GM03348 (cell line): ENCODE data around the gene IFI27.
A peak's percentile ranks its signal among the peaks of the same experiment; 100 is the strongest.

Source experiments
- DNase-seq: peaks from one replicate; pipeline ENCODE4 v3.0.0; 2012; ENCODE audit warnings: low spot score

The IFI27 gene

DNA sequence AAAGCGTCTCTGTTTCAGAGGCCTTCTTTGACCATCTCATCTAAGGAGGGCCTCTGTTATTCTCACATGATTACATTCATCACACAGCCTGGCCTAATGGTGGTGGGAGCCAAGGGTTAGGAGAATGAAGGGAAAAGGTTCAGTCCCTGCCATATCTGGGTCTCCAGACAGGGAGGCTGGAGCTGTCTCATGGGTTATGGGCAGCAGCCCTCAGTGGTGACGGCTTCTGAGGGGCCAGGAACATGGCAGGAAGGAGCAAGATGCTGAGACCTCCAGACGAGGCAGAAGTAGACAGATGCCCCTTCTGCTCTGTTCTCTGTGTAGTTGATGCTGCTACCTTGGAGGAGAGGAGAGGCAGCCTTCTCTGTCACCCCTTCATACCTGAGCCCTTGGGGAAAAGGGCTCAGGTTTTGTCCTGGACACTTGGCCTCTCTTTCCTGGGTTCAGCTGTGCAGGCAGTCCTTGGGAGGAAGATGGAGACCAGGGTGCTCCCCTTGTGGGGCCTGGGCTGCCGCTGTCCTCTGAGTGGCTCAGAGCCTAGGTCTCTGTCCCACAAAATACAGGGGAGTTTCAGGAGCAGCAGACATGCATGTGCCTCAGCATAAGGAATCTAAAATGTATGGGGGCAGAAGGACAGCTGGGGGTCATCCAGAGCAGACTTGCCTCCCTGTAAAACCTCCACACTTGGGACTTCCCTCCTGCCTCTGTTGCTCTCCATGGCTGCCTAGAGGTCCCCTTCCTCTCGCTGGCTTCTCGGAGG, 15.3 kb downstream of the IFI27 start:
- no peak for DNase-seq

DNA sequence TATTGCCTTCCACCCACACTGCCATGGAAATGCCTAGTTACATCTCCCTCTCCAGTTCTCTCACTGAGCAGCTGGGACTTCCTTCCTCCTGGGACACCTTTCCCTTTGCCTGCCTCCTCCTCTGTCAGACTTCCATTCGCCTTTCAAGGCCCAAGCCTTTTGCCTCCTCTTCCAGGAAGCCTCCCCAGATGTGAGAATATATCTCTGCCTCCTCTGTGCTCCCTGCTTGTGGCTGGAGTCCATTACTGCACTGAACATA, 15.8 kb downstream of the IFI27 start:
- DNase-seq: no peak

DNA sequence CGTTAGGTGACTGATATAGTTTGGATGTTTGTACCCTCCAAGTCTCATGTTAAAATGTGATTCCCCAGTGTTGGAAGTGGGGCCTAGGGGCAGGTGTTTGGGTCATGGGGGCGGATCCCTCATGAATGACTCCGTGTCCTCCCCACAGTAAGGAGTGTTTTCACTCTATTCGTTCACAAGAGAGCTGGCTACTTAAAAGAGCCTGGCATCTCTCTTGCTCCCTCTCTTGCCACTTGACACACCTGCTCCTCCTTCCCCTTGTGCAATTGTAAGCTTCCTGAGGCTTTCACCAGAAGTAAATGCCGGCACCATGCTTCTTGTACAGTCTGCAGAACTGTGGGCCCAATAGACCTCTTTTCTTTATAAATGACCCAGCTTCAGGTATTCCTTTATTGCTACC, 16.3 kb downstream of the IFI27 start:
- DNase-seq: no peak

DNA sequence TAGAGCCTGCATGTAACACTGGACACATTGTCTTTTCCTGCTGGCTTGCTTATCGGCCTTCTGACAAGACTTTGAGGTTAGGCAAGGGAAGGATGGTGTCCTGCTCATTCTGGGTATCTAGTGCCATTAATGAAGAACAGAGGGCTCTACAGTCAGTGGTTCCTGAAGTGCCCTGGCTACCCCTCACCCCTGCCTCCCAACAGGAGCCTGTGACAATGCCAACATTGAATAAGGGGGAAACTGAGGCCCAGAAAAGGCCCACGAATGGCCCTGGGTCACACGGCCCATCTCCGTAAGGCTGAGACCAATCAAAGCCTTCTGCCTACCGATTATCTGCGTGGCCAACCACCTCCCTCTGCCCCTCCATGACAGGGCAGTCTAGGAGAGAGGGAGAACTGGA, 16.8 kb downstream of the IFI27 start:
- DNase-seq: no peak

DNA sequence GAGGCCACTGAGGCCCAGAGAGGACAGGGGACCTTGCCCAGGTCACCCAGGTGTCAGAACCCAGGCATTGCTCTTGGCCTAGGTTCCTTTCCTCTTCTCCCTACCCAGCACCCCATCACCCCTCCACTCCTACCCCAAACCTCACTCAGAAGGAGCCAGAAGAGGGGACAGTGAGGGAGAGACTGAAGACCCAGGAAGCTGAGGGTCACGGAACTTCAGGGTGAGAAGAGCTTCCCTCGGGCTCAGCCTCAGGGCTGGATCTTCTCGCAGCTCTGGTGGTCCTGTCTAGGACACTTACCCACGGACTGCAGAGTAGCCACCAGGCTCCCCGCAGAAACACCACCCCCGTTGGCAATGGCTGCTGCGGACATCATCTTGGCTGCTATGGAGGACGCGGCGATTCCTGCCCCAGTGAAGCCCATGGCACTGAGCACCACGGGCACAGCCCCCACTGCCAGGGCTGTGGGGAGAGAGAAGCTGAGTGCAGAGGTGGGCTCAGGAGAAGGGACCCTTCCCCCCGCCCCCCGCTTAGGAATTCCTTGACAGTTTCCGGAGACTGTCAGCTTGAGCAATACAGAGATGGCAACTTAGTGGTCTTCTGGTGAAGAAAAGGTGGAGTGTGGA, 17.8 kb downstream of the IFI27 start:
- no peak for DNase-seq

DNA sequence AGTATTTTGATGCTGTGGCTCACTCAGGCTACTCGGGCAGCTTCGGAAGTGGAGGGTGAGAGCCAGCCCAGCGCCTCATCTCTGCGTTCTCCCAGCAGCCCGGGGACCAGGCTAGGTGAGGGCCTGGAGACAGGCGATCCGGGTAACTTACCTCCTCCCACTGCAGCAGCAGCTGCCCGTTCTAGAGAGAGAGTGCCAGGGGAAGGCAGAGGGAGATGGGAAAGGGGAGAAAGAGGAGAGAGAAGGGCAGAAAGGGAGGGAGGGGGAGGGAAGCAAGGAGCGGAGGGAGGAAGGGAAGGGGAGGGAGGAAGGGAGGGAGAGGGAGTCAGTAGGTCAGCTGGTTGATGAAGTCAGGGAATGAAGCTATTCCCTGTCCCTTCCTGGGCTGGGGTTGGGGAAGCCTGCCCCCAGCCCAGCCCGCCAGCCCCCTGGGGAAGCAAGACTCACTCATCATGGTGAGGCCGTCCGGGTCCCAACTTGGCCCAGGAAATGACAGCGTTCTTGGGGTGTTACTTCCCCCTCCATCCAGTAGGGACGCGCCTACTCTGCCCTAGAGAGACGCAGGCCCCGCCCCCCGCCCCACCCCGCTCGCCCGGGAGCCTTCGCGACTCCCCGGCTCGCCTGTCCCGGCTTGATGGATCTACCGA, 18.7 kb downstream of the IFI27 start, which contains the start of gene IFI27L2:
TSS of gene IFI27L2 (minus strand) at position 494 of the 647 bp plus-strand sequence. CDS start at position 454, 40 bp downstream.
- DNase-seq: peak; percentile 96

DNA sequence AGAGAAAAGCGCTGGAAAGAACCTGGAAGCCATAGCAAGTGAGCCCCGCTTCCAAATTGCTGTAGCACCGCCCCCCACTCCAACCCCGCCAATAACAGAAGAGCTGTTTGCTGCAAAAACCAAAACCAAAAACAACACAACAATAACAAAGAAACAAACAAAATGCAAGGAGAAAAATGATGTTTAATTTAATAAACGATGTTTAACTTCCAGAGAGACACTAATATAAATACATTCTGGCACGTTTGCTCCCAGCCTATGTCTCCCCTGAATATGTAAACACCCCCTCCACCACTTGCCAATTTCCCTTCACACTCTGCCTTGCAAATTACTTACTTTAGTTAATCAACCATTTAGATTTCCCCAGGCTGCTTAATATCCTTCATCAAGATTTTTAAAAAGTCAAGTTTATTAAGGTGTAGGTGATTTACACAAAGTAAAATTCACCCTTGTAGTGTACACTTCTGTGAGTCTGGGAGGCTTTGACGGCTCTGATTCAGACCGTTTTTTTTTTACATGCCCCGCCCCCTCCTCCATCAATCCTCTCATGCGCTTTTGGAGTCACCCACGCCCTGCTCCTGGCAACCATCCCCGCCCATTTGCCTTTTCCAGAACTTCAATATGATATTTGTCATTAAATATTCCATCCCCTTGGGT, 19.4 kb downstream of the IFI27 start:
- peak; percentile 68 for DNase-seq

DNA sequence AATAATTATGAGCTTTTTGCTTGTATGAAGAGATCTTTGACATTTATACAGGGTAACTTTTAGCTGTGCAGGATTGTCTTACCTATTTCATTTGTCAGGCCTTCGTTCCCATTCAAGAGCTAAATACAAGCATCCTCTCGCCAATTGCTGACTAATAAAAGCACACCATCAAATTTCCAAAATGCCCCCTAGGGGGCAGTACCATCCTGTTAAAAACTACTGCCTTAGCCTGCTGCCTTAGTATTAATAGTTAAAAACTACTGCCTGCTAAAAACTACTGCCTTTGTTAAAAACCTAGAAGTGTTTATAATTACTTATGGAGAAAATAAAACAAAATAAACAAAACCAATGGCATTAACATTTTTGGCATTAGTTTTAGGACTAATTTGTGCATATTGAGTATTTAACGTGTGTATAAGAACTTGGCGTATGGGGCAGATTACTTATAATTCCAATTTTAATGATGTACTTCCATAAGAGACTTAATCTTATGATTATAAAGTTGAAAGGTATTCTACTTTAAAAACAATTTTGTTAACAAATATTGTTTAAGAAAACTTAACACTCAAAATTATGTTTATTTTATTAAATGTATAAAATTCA, 21.9 kb downstream of the IFI27 start:
- peak; percentile 61 for DNase-seq

DNA sequence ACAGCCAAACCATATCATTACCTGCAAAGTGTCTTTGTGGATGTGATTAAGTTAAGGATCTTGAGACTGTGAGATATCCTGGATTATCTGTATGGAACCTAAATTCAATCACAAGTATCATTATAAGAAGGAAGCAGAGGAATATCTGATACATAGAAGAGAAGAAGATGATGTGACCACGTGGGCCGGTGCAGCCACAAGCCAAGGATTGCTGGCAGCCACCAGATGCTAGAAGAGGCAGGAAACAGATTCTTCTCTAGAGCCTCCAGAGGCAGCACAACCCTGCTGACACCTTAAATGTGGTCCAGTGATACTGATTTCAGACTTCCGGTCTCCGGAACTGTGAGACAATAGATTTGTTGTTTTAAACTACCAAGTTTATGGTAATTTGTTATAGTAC, 24.9 kb downstream of the IFI27 start:
- DNase-seq: no peak

DNA sequence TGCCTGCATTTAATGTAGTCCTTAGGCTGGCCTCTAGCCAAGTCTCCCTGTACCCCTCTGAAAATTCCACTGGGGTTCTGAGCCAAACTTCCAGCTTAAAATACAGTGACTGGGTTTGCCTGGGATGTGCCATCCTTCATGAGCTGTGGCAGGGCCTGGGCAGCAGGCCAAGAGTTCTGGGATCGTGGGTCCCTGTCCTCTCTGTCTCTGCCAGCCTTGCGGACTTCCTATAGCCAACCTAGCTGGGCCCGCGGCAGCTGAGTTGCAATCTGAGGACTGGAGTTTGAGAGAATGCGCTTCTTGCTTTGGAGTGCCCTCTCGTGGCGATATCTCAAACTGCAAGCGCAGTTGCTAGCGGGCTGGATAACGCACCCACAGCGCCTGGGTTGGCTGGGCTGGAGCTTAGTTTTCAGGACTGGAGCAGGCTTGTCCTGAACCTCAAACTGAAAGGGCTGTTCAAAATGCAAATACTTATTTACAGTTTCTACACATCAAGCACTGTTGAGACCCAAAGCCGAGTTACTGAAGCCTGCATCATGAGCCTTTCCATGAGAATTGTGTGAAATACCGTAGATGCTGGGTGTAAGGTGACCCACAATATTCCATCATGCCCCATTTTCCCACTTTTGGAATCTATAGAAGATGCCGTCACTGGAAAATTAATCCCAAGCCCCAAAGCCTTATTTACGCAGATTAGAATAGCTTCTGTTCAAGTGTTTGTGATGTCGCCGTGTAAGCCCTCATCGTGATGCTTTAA, 26.2 kb downstream of the IFI27 start:
- peak; percentile 81 for DNase-seq

DNA sequence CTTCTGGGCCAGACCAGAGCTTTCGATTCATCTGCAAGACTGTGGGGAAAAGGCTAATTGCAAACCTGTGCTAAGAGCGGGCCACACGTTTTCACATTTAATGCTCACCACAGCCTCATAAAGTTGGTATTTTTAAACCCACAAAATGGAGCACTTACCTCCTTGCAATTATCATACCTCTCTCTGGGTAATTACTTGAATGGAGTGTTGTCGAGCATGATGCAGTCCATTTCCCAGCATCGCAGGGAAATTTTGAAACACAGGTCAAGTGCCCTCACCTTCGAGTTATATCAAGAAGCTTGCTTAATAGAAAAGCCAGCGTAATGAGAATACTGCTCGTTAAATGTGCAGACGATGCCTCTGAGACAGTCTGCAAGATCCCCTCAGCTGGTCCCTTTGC, 27.7 kb downstream of the IFI27 start:
- no peak for DNase-seq

DNA sequence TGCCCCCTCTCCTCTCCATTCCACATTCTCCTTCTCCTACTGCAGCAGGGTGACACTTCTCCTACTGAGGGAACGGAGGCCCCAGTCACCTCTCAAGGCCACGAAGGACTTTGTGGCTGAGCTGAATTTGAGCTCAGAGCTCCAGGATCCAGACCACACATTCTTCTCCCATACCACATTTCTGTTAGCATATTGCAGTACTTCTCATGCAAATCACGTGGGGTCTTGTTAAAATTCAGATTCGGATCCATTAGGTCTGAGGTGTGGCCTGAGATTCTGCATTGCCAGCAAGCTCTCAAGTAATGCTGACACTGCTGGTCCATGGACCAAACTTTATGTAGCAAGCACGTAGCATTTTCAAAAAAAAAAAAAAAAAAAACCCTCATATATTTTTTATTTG, 28.5 kb downstream of the IFI27 start:
- DNase-seq: no peak

DNA sequence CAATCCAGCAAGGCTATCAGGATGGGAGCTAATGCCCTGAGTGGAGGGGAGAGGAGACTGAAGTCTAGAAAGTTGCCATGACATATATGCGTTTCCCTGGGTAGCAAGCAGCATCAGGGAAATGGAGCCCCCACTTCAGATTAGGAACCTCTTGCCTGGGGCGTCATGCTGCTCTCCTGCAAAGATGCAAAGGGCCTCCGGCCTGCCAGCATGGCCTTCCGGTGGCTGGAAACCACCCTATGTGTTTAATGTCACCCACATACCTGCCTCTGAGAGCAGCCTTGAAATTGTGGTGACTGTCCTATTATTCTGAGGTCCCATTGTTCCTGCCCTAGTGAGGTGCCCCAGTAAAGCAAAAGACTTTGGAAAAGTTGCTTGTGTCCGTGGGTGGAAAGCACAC, 28.9 kb downstream of the IFI27 start:
- DNase-seq: no peak

DNA sequence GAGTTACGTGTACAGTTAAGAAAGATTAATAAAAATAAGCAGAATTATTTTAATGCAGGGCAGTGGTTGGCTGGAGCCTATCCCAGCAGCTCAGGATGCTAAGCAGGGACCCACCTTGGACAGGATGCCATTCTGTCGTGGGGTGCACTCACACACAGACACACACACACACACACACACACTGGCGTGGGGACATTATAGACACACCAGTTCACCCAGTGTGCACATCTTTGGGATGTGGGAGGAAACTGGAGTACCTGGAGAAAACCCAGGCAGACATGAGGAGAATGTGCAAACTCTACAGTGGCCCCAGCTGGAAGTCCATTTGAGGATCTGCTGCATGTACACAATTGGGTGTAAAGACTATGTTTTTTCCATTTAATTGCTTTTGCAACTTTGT, 31.7 kb downstream of the IFI27 start:
- no peak for DNase-seq

DNA sequence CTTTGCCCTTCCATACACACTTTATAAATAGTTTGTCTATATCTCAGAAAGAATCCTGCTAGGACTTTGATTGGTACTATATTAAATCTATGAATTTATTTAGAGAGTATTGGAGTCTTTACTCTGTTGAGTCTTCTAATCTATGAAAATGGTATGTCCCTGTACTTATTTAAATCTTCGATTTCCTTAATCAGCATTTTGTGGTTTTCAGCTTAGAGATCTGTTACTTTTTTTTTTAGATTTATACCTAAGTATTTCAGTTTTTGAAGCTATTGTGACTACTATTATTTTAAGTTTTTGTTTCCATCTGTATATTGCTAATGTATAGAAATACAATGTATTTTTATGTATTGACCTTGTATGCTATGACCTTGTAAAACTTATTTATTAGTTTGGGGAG, 32.3 kb downstream of the IFI27 start:
- DNase-seq: no peak

DNA sequence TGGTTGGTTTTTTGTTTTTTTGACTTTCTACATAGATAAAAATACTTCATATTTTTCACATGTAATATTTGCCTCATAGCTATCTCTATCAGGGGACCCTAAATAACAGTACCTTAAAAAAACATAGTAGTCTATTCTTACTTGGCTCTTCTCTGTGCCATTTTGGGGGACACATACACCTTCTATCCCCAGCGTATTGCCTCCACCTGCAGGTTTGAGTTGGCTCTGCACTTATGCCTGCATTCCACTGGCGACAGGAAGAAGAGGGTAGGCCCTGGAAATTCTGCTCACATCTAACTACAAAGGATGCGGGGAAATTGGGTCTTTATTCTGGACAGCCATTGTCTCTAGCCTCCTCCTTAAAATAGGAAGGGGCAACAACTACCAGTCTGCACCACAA, 32.7 kb downstream of the IFI27 start:
- no peak for DNase-seq

DNA sequence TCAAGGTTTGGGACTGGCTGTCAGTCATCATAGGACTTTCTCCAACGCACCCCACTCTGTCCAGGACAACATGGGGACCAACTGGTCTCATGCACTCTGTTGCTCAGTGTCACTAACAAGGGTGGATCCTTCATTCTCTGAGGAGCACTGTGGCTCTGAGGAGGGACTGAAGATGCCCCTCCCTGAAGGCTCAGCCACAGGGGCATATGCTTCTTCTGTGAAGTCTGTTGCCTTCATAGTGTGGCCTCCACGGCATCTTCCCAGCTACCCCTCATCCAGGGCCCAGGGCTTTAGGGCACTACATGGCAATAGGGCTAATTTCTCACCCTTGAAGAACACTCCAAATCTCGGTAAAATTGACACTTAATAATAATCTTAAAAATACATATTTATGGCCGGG, 33.2 kb downstream of the IFI27 start:
- DNase-seq: no peak

DNA sequence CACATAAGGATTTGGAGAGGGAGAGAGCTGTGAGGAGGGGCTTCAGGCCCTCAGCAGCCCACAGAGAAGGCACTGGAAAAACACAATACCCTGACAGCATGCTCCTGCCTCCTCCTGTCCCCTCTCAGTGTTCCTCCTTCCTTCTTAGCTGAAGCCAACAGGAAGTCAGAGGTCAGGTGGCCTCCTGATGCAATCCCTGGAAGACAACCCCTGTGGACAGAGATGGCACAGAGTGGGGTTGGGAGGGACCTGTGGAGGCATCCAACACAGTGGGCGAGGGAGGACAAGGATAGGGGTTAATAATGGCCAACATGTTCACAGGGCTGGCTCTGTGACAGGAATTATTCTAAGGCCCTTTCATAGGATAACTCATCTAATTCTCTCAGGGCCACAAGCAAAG, 34.2 kb downstream of the IFI27 start:
- no peak for DNase-seq

DNA sequence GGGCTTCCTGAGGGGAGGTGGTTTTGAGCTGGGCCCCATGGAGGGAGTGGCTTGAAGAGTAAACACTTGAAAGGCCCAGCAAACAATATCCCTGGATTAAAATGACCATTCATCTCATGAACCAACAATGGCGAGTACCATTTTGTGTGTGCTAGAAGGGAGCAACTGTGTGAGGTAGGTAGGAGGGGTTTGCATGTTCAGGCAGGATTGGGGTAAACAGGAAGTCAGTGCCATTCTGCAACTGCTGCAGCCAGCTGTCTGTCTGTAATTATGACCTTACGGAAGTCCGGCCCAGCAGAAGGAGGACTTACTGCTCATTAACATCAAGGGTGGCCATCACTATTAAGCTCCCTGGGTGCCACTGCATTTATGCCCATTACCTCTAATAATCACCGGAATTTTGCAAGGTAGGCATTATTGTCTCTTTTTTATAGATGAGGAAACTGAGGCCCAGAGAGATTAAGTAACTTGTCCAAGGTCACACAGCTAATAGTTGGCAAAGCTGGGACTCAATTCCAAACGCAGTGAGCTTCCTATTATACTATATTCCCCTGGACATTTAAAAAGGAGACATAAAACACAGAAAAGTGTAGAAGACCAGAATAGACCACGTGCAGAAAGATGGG, 35.5 kb downstream of the IFI27 start:
- no peak for DNase-seq

DNA sequence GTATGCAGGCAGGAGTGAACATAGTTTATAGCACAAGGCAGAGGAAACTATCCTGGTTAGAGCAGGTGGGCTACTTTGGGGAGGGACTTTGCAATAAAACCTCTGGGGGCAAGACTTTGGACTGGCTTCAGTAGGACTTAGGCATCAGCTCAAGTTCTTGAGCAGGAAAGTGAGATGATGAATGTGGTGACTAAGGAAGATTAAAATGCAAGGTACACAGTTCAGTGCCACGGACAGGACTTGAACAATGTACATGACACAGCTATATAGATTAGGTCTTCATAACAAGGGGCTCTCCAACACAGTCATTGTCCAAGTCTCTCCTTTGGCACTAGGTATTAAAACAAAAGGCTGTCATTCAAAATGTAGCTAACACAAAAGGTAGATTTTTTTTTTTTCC, 42.1 kb downstream of the IFI27 start:
- no peak for DNase-seq

DNA sequence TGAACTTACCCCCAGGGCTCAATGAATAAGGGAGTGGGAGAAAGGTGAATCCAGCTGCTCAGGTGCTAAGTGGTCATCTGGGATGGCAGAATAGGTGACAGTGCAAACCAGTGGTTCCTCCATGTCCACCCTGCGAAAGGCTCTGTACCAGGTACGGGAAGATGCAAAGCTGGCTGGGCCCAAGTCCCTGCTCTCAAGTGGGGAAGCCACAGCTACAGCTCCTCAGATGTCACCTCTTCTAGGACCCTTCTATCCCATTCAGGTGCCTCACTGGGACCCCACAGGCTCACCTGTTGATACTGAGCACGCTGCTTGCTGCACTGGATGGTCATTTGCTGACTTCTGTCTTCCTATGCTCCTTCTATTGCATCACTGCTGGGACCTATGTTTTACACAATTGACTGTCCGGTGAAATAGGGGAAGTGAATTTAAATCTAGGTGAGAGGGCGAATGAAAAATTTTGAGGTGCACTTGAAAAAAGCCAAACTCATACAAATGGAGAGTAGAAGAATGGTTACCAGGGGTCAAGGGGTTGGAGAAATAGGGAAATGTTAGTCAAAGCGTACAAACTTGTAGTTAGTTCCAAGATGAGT, 43.3 kb downstream of the IFI27 start:
- DNase-seq: no peak
